Heart right ventricle (tissue), 16 donors: ENCODE data around the gene MBOAT2. TPM values are rescaled to one million over a fixed set of nuclear protein-coding genes. Genes with fewer than 3 reads are reported as not detected.

ENCODE experiments used
- ATAC-seq, 8 donors: fragments of 200-7000 bp; cut with Tn5 transposase; one replicate each; pipeline ENCODE4 v1.9.1; 2020; ENCODE audit warnings: mild to moderate bottlenecking in 8 of 8, moderate library complexity in 8 of 8, moderate number of reproducible peaks in 1 of 8
- DNase-seq, 2 donors: peaks; one replicate each; pipeline ENCODE4 v3.0.0-alpha.2; 2020
- H3K27ac ChIP-seq, 10 donors: fragments of 200-600 bp; sonication (generic) in 2 of 10; one replicate each; pipeline versions ENCODE4 v1.5.0 to v1.8.0; 2020 to 2022; ENCODE audit warnings: mild to moderate bottlenecking in 3 of 10
- H3K27me3 ChIP-seq, 7 donors: fragments of 200-600 bp; one replicate each; pipeline ENCODE4 v1.8.0; 2021 to 2022; ENCODE audit warnings: mild to moderate bottlenecking in 2 of 7
- H3K36me3 ChIP-seq, 9 donors: fragments of 200-600 bp; sonication (generic) in 1 of 9; one replicate each; pipeline versions ENCODE4 v1.5.0 to v1.8.0; 2020 to 2022; ENCODE audit warnings: mild to moderate bottlenecking in 2 of 9
- H3K4me1 ChIP-seq, 9 donors: fragments of 200-600 bp; sonication (generic) in 1 of 9; one replicate each; pipeline versions ENCODE4 v1.5.0 to v1.8.0; 2020 to 2022; ENCODE audit warnings: mild to moderate bottlenecking in 4 of 9
- H3K4me3 ChIP-seq, 10 donors: fragments of 200-600 bp; sonication (generic) in 2 of 10; one replicate each; pipeline versions ENCODE4 v1.5.0 to v1.8.0; 2020 to 2022; ENCODE audit warnings: mild to moderate bottlenecking in 7 of 10, moderate library complexity in 2 of 10
- H3K9me3 ChIP-seq, 11 donors: fragments of 200-600 bp in 10 of 11; sonication (generic) in 2 of 11; one replicate each; pipeline versions ENCODE4 v1.5.0 to v1.8.0; 2013 to 2022; ENCODE audit warnings: mild to moderate bottlenecking in 2 of 11, control low read depth in 1 of 11, moderate library complexity in 1 of 11
- CTCF ChIP-seq, 9 donors: fragments of 200-600 bp; sonication (generic) in 2 of 9; IDR thresholded peaks; one replicate each; pipeline versions ENCODE4 v1.5.0 to v1.8.0; 2021 to 2022; ENCODE audit warnings: antibody characterized with exemption in 9 of 9, mild to moderate bottlenecking in 5 of 9, moderate library complexity in 1 of 9
- WGBS, 2 donors: extraction: QIAGEN DNeasy Blood & Tissue Kit; methylation state at CpG; one replicate each; pipeline ENCODE4 v1.1.7; 2013; ENCODE audit warnings: inconsistent platforms in 1 of 2; 5-methylcytosine and 5-hydroxymethylcytosine counted together
- intact Hi-C, 10 donors: fragments of 100-400 bp; cut with DNase I; formaldehyde crosslinking; loops; one replicate each; pipeline versions ENCODE4 v1.11.1 to v1.14.2; 2022
- polyA plus RNA-seq, 2 donors: library from polyadenylated mRNA; stranded (reverse); fragments of 200-250 nt; gene quantifications; one replicate each; pipeline ENCODE4 v1.2.3, GENCODE V29; 2013
- total RNA-seq, 10 donors: library from RNA; stranded (reverse); fragmentation: NEBNext Ultra II Directional in 3 of 10; extraction: Animal tissue kit (Norgen Biotek cat#: 25700) in 3 of 10; gene quantifications; one replicate each; pipeline versions ENCODE4 v1.2.1 to v1.2.4, GENCODE V29; 2021 to 2023
- donor health status: Arrhythmogenic right ventricular cardiomyopathy.
- donor health status: ischemic (EF 13 %, LVEDD 7.1; RV severe dilation, severe dysfunction).
- donor health status: healthy with polysubstance abuse.
- donor health status: DM: no; HTN: yes; CAD: no.
- donor health status: DM: no; HTN: no; CAD: no.
- donor health status: ischemic (EF 25% LVEDD 6.9; RV normal size, moderate dysfunction).
- donor health status: ischemic (EF 25% LVEDD 5.7; RV mildly dilated, moderate dysfunction).
- donor health status: healthy.
- donor health status: DM: yes; HTN: yes; CAD: no.
- donor health status: Ischemic cardiomyopathy.
- donor health status: ischemic (EF 35%, LVEDD 5.7; RV mildly dilated, moderate dysfunction).
- donor health status: nonischemic (EF 11% LVEDD 7.7; RV severe dilation, severe dysfunction).
- donor health status: DM: yes; HTN: yes; CAD: no.
- donor health status: PGD.
- donor health status: ischemic (EF 29% LVEDD 5.4; RV normal size, mild dysfunction).
- donor health status: nonischemic (EF 23%, LVEDD 6.1; RV moderate dilation, normal function).

Gene MBOAT2
- total and polyA plus RNA-seq, 12 donors, result 6.3 to 35.3 (median 18.4) TPM

GRCh38 chr2:8998418-8999101, 4.9 kb downstream of the MBOAT2 start:
- H3K4me3 ChIP-seq, result no peak overlapping the region
- no peaks in the 10 kb centered on the region for H3K9me3 ChIP-seq
- no peaks in the 10 kb centered on the region for H3K27me3 ChIP-seq
- no peak for ATAC-seq
- DNase-seq, result no peak
- TF ChIP-seq CTCF (IDR thresholded peaks at IDR 0.05), result no peak
- 84 to 89% methylated on average over 9 of the region's 9 CpGs for WGBS, 2 donors
- peaks cover 0 to 35% (median 8%) of the 10 kb centered on the region in 9 donors for H3K4me1 ChIP-seq
- no peaks in the 10 kb centered on the region for H3K36me3 ChIP-seq
- intact Hi-C loops, result loop anchor here in 1 of 10 donors (10.0 kb wide), 1 partner anchor 104 kb away; no protein-coding TSS in a partner anchor
- no peak overlapping the region for H3K27ac ChIP-seq

- ATAC-seq (no peak), DNase-seq (no peak)
- H3K9me3 ChIP-seq, result no peaks in the 10 kb centered on the region
- intact Hi-C loops, result loop anchor here in 1 of 10 donors (10.0 kb wide), 1 partner anchor 103 kb away; no protein-coding TSS in a partner anchor
- H3K27me3 ChIP-seq, result no peaks in the 10 kb centered on the region
- TF ChIP-seq CTCF (IDR thresholded peaks at IDR 0.05), result no peak
- H3K4me1 ChIP-seq, result peaks cover 0 to 30% (median 3%) of the 10 kb centered on the region in 9 donors
- no peak overlapping the region for H3K4me3 ChIP-seq
- WGBS, 2 donors, result 72% methylated on average over 2 of the region's 2 CpGs
- no peak overlapping the region for H3K27ac ChIP-seq
- no peaks in the 10 kb centered on the region for H3K36me3 ChIP-seq
Measured at GRCh38 chr2:8997631-8998030, 5.9 kb downstream of the MBOAT2 start.

DNA sequence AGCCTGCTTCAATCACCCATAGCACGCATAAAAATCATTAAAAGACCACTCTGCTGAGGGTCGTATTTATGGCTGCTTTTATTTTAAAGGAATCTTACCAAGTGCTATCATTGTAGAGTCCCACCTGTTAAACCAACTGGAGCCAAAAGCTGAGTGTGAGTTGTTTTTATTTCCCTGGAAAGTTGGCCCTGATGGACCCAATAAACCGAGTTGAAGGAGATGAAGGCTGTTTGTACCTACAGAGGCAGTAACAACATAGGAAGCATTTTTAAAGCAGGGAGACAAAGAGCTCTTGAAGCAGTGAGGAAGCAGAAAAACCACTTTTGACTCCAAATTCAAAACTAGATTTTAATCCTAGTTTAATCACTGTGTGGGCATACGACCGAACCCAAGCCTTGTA, 6.4 kb downstream of the MBOAT2 start:
- no peak for DNase-seq
- no peaks in the 10 kb centered on the region for H3K36me3 ChIP-seq
- ATAC-seq, result no peak
- no peak overlapping the region for H3K27ac ChIP-seq
- no peaks in the 10 kb centered on the region for H3K27me3 ChIP-seq
- TF ChIP-seq CTCF (IDR thresholded peaks at IDR 0.05), result no peak
- H3K9me3 ChIP-seq, result no peaks in the 10 kb centered on the region
- peaks cover 0 to 25% (median 3%) of the 10 kb centered on the region in 9 donors for H3K4me1 ChIP-seq
- no peak overlapping the region for H3K4me3 ChIP-seq
- intact Hi-C loops, result loop anchor here in 1 of 10 donors (10.0 kb wide), 1 partner anchor 102 kb away; no protein-coding TSS in a partner anchor
- 94 to 97% methylated on average over 5 of the region's 5 CpGs for WGBS, 2 donors

DNA sequence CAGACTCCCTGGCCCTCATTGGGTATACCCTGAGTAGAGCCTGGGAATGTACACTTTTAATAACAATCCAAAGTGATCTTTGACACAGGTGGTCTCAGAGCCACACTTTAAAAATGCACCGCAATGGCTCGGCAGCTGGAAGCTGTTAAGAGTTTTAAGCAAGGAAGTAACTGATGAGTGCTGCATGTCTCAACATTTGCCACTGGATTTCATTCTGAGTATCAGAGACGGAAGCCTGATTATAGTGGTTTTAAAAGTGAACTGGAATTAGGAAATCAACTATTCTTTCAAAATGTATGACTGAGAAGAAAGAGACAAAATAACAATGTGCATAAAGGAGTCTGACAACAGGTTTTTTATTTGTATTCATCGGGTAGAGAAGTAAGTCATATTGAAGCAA, 7.5 kb downstream of the MBOAT2 start:
- intact Hi-C loops, result loop anchor here in 1 of 10 donors (10.0 kb wide), 1 partner anchor 101 kb away; no protein-coding TSS in a partner anchor
- Histone ChIP-seq H3K27ac (no peak overlapping the region), H3K4me3 (no peak overlapping the region), H3K9me3 (no peaks in the 10 kb centered on the region), H3K36me3 (no peaks in the 10 kb centered on the region), H3K4me1 (peaks cover 0 to 20% (median 0%) of the 10 kb centered on the region in 9 donors), H3K27me3 (no peaks in the 10 kb centered on the region)
- ATAC-seq, result no peak
- 82 to 85% methylated on average over 4 of the region's 4 CpGs for WGBS, 2 donors
- no peak for TF ChIP-seq CTCF (IDR thresholded peaks at IDR 0.05)
- DNase-seq, result no peak
